Thyroid gland (tissue), 4 donors: Measurements from ENCODE around the gene FRMPD2. TPM values are rescaled to one million over a fixed set of nuclear protein-coding genes. Genes with fewer than 3 reads are reported as not detected.

ENCODE experiments used
- DNase-seq, 2 donors: peaks; one replicate each; pipeline ENCODE4 v3.0.0-alpha.2; 2019
- H3K27ac ChIP-seq, 3 donors: fragments of 200-600 bp; sonication (generic); 1 replicate in 2 of 3; 2 replicates in 1 of 3; pipeline ENCODE4 v1.5.1; 2016 to 2019; ENCODE audit warnings: mild to moderate bottlenecking in 1 of 3, moderate library complexity in 1 of 3
- H3K27me3 ChIP-seq: fragments of 200-600 bp; sonication (generic); one replicate; pipeline ENCODE4 v1.5.1; 2019
- H3K36me3 ChIP-seq, 2 donors: fragments of 200-600 bp; sonication (generic); one replicate each; pipeline ENCODE4 v1.5.1; 2016 to 2019
- H3K4me1 ChIP-seq, 2 donors: fragments of 200-600 bp; sonication (generic); one replicate each; pipeline ENCODE4 v1.5.1; 2017 to 2019
- H3K4me3 ChIP-seq, 3 donors: fragments of 200-600 bp; sonication (generic); replicated peaks in 1 of 3; 1 replicate in 2 of 3; 2 replicates in 1 of 3; pipeline ENCODE4 v1.5.1; 2016; ENCODE audit warnings: mild to moderate bottlenecking in 1 of 3
- H3K9me3 ChIP-seq: fragments of 200-600 bp; sonication (generic); one replicate; pipeline ENCODE4 v1.5.1; 2017
- CTCF ChIP-seq, 6 experiments: fragments of 200-600 bp in 3 of 6; fragments of 450-650 bp in 3 of 6; sonication (generic) in 3 of 6; IDR thresholded peaks; one replicate each; pipeline ENCODE4 v1.5.1; 2016 to 2019; ENCODE audit warnings: antibody characterized with exemption in 6 of 6, mild to moderate bottlenecking in 2 of 6, inconsistent platforms in 1 of 6, moderate library complexity in 1 of 6
- POLR2A ChIP-seq, 2 donors: fragments of 450-650 bp; IDR thresholded peaks; one replicate each; pipeline ENCODE4 v1.6.1; 2017; ENCODE audit warnings: antibody characterized with exemption in 2 of 2, mild to moderate bottlenecking in 2 of 2, moderate library complexity in 1 of 2
- WGBS, 2 donors: methylation state at CpG; one replicate each; pipeline ENCODE4 v1.1.5; 2017; 5-methylcytosine and 5-hydroxymethylcytosine counted together
- intact Hi-C: fragments of 100-400 bp; cut with DNase I; formaldehyde crosslinking; loops from one replicate; pipeline ENCODE4 v1.15.1; 2023
- total RNA-seq, 4 donors: library from RNA; depleted of rRNA; stranded (reverse); fragments of >200 nt; gene quantifications; one replicate each; pipeline ENCODE4 v1.2.3, GENCODE V29; 2016

FRMPD2 gene
- total RNA-seq, 4 donors from 2014 or later: 0.50 to 4.4 (median 0.96) TPM

DNA sequence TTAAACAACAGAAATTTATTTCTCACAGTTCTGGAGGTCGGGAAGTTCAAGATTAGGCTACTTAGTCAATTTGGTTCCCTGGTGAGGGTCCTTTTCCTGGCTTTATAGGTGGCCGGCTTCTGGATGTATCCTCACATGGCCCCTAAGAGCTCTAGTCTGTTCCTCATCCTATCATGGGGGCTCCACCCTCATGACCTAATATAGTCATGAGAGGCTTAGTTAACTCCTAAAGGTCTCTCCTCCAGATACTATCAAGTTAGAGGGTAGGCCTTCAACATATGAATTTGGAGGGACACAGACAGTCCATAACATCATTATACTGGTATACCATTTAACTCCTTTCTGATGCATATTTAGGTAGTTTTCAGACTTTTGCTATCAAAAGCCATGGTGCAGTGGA lies 39.6 kb upstream of the FRMPD2 start:
- H3K4me3 ChIP-seq: no peak overlapping the region
- no peak overlapping the region for H3K27ac ChIP-seq
- DNase-seq: no peak
- intact Hi-C loops: no loop called here
- WGBS, 2 donors: 94 to 95% methylated on average over 2 of the region's 2 CpGs
- peaks cover 19 to 20% of the 10 kb centered on the region in 2 donors for H3K4me1 ChIP-seq
- no peaks in the 10 kb centered on the region for H3K9me3 ChIP-seq
- H3K27me3 ChIP-seq: no peaks in the 10 kb centered on the region
- no peak for TF ChIP-seq POLR2A (IDR thresholded peaks at IDR 0.05)
- TF ChIP-seq CTCF (IDR thresholded peaks at IDR 0.05): no peak
- no peaks in the 10 kb centered on the region for H3K36me3 ChIP-seq

DNA sequence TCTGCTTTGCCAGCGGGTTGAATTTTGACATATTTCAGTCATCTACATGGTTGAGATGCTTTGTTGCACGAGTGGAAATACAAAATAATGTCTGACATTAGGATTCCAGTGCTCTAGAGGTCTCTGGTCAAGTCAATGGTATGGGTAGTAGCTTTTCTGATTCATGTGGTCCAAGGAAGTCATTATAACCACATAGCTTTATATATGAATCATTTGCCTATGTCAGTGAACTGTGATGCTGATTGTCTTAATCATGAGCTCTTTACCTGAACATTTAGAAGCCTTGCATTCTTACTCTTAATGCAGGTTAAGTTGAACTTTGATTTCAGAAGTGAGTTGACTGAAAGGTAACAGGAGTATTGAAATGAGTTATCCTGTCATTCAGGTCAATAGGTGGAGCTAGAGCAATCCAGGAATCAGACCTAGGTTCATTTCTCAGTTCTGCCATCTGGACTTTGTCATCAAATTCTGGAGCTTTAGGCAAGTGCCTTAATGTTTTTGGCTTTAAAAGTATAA lies 35.3 kb upstream of the FRMPD2 start:
- 68 to 70% methylated on average over 2 of the region's 2 CpGs for WGBS, 2 donors

DNA sequence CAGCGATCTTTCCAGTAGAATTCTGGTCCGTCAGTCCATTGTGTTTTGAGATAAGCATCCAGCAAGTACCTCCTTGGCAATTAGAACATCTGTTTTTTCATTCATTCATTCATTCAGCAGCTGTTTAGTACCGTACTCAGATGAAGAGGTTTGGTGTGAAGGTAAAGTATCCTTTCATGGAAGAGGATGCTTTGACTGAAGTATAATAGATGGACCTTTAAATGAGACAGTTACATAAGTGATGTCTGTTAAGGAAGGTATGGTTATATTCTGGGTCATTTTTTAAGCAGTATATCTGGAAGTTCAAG lies 33.2 kb upstream of the FRMPD2 start:
- 15 to 20% methylated on average over 3 of the region's 3 CpGs for WGBS, 2 donors
- H3K27me3 ChIP-seq: no peaks in the 10 kb centered on the region
- H3K4me3 ChIP-seq: peak overlapping the region in 2 of 3 donors; percentile 66 to 95
- no peak for DNase-seq
- H3K4me1 ChIP-seq: peaks cover 16 to 24% of the 10 kb centered on the region in 2 donors
- no peaks in the 10 kb centered on the region for H3K36me3 ChIP-seq
- intact Hi-C loops: no loop called here
- H3K9me3 ChIP-seq: no peaks in the 10 kb centered on the region
- TF ChIP-seq CTCF (IDR thresholded peaks at IDR 0.05) (no peak), POLR2A (IDR thresholded peaks at IDR 0.05) (no peak)
- H3K27ac ChIP-seq: no peak overlapping the region

More for the DNA sequence above, 35.3 kb upstream of the FRMPD2 start:
- H3K4me3 ChIP-seq: no peak overlapping the region
- peaks cover 16 to 24% of the 10 kb centered on the region in 2 donors for H3K4me1 ChIP-seq
- no peaks in the 10 kb centered on the region for H3K36me3 ChIP-seq
- H3K27ac ChIP-seq: no peak overlapping the region
- H3K27me3 ChIP-seq: no peaks in the 10 kb centered on the region
- no peak for DNase-seq
- intact Hi-C loops: no loop called here
- H3K9me3 ChIP-seq: no peaks in the 10 kb centered on the region
- no peak for TF ChIP-seq POLR2A (IDR thresholded peaks at IDR 0.05)
- TF ChIP-seq CTCF (IDR thresholded peaks at IDR 0.05): peak in 3 of 6 experiments; percentile 34 to 44 (median 34)

DNA sequence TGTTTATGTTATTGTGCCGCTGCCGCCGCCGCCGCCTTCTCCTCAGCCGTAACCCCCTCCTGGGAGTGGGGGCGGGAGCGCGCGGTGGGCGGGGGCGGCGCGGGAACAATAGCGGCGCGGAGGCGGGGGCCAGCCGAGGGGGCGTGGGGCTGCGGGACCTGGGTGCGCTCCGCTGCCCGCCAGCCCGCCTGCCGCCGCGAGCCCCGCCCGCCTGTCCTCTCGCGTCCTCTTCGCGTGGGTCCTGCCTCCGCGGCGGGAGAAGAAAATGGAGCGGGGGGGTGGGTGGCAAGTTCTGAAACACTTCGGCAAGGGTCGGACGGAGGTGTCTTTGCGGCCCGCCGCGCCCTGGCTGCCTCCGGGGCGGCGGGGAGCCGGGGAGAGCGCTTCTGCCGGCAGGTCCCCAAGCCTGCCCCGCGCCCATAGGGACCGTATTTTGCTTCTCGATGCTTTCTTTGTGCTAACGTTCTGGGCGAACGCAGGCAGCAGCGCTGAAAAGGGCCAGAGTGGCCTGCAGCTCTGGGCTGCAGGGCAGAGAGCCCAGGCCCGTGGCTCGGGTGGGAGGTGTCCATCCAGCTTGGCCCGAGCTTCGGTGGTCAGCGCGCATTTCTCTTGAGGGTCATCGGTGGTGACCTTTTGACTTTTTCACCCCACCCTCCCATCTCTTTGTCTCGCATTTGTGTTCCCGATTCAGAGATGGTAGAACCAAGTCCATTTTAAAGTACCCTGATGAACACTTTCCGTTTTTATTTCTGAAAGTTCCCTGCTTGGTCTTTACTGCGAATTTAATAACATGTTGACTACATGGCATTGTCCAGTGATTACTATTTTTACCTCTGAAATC lies 32.6 kb upstream of the FRMPD2 start:
- H3K9me3 ChIP-seq: no peaks in the 10 kb centered on the region
- no peaks in the 10 kb centered on the region for H3K27me3 ChIP-seq
- 1 to 2% methylated on average over 12 to 25 of the region's 70 CpGs for WGBS, 2 donors
- H3K27ac ChIP-seq: peak overlapping the region; percentile 93 to 99 (median 96)
- H3K4me3 ChIP-seq: peak overlapping the region; percentile 66 to 95 (median 69)
- H3K4me1 ChIP-seq: peaks cover 16 to 24% of the 10 kb centered on the region in 2 donors
- intact Hi-C loops: no loop called here
- H3K36me3 ChIP-seq: no peaks in the 10 kb centered on the region
- DNase-seq: peak; percentile 69 to 73
- no peak for TF ChIP-seq POLR2A (IDR thresholded peaks at IDR 0.05)
- no peak for TF ChIP-seq CTCF (IDR thresholded peaks at IDR 0.05)

DNA sequence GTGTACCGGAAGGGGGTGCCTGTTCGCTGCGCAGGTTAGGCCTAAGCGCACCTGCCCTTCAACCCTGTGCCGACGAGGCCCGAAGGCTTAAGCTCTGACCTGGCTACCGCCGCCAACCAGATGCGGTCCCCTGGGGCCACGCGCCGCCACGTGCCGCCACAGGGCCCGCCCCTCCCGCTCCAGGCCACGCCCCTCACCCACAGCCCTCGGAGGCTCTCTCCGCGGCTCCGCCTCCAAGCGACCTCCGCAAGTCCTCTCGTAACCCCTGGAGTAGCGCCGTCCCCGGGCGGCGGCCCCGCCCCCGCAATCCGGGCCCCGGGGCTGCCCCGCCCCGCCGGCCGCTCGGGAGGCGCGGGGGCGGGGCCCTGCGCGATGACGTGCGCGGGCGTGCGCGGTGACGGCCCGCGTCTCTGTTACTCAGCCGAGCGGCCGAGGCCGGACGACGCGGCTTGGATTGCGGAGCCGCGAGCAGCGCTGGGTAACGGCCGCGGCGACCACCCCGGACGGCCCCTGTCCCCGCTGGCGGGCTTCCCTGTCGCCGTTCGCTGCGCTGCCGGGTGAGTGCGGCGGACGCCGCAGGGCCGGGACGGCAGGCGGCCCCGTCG lies 31.9 kb upstream of the FRMPD2 start, which contains the start of gene MAPK8:
Gene MAPK8, plus strand, starts transcription at position 413 of the 605 bp plus-strand sequence. CDS start 94,984 bp downstream, outside the sequence.
- intact Hi-C loops: no loop called here
- WGBS, 2 donors: 0 to 5% methylated on average over 1 to 3 of the region's 86 CpGs
- TF ChIP-seq CTCF (IDR thresholded peaks at IDR 0.05) (no peak), POLR2A (IDR thresholded peaks at IDR 0.05) (peak; percentile 90 to 98)

More for the DNA sequence above, 31.9 kb upstream of the FRMPD2 start, which contains the start of gene MAPK8:
- Histone ChIP-seq H3K4me1 (peaks cover 16 to 24% of the 10 kb centered on the region in 2 donors), H3K9me3 (no peaks in the 10 kb centered on the region), H3K27ac (peak within 1 kb of the TSS; percentile 93 to 99 (median 96)), H3K4me3 (peak within 1 kb of the TSS; percentile 66 to 95 (median 69)), H3K36me3 (no peaks in the 10 kb centered on the region), H3K27me3 (no peaks in the 10 kb centered on the region)
- DNase-seq: peak; percentile 94 to 95
